ENCODE data around the gene MTERF1. TPM values are rescaled to one million over a fixed set of nuclear protein-coding genes. Genes with fewer than 3 reads are reported as not detected.
A peak's percentile ranks its signal among the peaks of the same experiment; 100 is the strongest.

The MTERF1 gene
- total and polyA plus RNA-seq, 8 donors, result 10.8 to 23.5 (median 18.4) TPM

DNA sequence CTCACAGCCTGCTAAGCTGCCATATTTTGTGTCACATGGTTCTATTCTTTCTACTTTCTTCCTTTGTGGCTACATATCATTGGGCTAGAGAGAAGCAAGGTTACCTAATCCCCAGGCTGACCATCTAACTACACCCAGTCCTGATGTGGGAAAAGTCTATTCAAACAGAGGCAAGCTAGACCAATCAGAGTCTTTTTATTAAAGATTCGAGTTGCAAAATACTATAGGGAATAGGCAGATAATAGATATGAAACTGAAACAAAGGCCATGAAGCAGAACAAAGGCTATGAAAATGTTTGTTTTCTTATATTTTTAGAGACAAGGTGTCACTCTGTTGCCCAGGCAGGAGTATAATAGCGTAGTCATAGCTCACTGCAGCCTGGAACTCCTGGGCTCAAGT is 36.7 kb downstream of the MTERF1 start:
- intact Hi-C loops (cut with DNase I), result no loop called here
- Histone ChIP-seq H3K27ac (no peak overlapping the region), H3K9me3 (peaks cover 0 to 5% of the 10 kb centered on the region in 2 donors), H3K4me3 (no peak overlapping the region), H3K4me1 (no peaks in the 10 kb centered on the region), H3K27me3 (no peaks in the 10 kb centered on the region), H3K36me3 (no peaks in the 10 kb centered on the region)
- TF ChIP-seq, protein P1, sequence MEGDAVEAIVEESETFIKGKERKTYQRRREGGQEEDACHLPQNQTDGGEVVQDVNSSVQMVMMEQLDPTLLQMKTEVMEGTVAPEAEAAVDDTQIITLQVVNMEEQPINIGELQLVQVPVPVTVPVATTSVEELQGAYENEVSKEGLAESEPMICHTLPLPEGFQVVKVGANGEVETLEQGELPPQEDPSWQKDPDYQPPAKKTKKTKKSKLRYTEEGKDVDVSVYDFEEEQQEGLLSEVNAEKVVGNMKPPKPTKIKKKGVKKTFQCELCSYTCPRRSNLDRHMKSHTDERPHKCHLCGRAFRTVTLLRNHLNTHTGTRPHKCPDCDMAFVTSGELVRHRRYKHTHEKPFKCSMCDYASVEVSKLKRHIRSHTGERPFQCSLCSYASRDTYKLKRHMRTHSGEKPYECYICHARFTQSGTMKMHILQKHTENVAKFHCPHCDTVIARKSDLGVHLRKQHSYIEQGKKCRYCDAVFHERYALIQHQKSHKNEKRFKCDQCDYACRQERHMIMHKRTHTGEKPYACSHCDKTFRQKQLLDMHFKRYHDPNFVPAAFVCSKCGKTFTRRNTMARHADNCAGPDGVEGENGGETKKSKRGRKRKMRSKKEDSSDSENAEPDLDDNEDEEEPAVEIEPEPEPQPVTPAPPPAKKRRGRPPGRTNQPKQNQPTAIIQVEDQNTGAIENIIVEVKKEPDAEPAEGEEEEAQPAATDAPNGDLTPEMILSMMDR (IDR thresholded peaks at IDR 0.05), result no peak
- DNase-seq (no peak), ATAC-seq (no peak)

DNA sequence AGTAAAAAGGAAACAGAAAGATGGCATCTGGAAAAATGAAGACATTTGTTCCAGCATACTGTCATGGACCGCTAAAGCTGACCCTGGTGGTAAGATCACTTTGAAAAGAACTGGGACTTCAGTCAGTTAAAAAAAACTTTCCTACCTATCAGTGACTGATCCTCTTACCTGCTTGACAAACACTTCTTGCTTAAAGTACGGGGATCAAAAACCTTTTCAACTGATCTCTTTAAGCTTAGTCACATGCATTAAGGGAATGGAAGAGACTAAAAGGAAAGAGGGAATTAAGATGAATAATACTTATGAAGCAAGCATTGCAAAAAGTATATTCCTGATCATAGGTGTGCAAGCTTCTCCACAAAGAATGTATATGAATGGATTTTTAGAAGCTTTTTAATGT is 42.1 kb downstream of the MTERF1 start:
- no peaks in the 10 kb centered on the region for H3K27me3 ChIP-seq
- no peak overlapping the region for H3K27ac ChIP-seq
- DNase-seq (no peak), ATAC-seq (peak; percentile 71)
- no peaks in the 10 kb centered on the region for H3K4me1 ChIP-seq
- TF ChIP-seq, protein P1 (IDR thresholded peaks at IDR 0.05), result no peak
- no peak overlapping the region for H3K4me3 ChIP-seq
- peaks cover 0 to 2% of the 10 kb centered on the region in 2 donors for H3K36me3 ChIP-seq
- intact Hi-C loops (cut with DNase I), result no loop called here
- H3K9me3 ChIP-seq, result peaks cover 0 to 5% of the 10 kb centered on the region in 2 donors

DNA sequence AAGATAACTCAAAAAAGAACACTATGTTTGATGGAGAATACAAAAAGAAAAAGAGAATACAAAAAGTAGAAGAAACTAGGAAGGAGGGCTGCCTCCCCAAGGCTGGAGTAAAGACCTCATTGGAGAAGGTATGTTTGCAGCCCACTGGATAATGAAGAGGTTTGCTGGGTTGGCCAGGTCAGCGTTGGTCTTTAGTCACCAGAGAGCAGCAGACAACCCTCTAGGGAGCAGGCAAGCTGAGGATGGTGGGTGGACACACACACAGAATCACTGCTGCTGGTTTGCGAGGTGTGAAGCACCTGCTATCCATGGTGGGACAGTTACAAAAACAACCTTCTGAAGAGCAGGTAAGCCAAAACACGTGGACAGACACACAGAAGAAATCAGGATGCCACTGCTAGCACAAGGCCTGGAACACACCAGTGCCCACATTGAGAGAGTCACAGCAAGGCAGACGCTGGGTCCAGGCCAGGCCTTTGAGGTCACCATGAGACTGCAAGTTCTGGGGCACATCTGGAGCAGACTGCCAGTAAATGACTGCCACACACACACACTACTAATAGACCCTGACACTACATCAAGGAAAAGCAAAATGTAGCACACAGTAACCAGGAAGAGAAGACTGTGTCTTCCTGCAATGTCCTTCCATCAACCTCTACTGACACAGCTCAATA is 43.0 kb downstream of the MTERF1 start:
- Histone ChIP-seq H3K9me3 (peaks cover 0 to 5% of the 10 kb centered on the region in 2 donors), H3K27me3 (no peaks in the 10 kb centered on the region), H3K4me1 (no peaks in the 10 kb centered on the region), H3K36me3 (peaks cover 0 to 2% of the 10 kb centered on the region in 2 donors), H3K27ac (no peak overlapping the region), H3K4me3 (no peak overlapping the region)
- no peak for DNase-seq
- ATAC-seq, result no peak
- intact Hi-C loops (cut with DNase I), result no loop called here
- TF ChIP-seq, protein P1 (IDR thresholded peaks at IDR 0.05), result no peak

DNA sequence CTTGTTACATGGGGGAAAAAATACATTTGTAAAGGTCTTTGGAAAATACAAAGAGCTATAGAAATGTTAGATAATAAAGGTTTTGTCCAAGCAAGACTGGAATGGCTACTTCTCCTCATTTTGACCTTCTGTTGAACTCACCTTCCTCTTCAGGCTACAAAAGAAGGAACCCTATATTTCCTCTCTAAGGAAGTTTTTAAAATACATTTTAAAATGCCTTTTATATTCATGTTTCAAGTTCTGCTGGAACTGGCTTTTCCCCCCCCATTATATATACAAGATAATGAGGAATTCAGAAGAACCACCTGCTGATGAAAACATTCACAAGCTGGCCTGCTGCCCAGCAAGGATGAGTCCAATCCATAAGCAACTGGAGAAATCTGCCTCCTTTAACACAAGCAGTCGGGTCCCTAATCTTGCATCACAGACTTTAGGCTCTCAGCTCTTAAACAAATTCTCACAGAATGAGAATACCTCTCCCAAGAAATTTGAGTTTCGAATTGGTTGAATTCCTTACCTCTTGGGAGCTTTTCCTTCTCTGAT is 44.6 kb downstream of the MTERF1 start:
- no peak overlapping the region for H3K4me3 ChIP-seq
- H3K36me3 ChIP-seq, result peaks cover 0 to 2% of the 10 kb centered on the region in 2 donors
- intact Hi-C loops (cut with DNase I), result no loop called here
- no peak for ATAC-seq
- TF ChIP-seq, protein P1 (IDR thresholded peaks at IDR 0.05), result no peak
- H3K27me3 ChIP-seq, result no peaks in the 10 kb centered on the region
- DNase-seq, result no peak
- H3K27ac ChIP-seq, result no peak overlapping the region
- no peaks in the 10 kb centered on the region for H3K9me3 ChIP-seq
- H3K4me1 ChIP-seq, result no peaks in the 10 kb centered on the region

DNA sequence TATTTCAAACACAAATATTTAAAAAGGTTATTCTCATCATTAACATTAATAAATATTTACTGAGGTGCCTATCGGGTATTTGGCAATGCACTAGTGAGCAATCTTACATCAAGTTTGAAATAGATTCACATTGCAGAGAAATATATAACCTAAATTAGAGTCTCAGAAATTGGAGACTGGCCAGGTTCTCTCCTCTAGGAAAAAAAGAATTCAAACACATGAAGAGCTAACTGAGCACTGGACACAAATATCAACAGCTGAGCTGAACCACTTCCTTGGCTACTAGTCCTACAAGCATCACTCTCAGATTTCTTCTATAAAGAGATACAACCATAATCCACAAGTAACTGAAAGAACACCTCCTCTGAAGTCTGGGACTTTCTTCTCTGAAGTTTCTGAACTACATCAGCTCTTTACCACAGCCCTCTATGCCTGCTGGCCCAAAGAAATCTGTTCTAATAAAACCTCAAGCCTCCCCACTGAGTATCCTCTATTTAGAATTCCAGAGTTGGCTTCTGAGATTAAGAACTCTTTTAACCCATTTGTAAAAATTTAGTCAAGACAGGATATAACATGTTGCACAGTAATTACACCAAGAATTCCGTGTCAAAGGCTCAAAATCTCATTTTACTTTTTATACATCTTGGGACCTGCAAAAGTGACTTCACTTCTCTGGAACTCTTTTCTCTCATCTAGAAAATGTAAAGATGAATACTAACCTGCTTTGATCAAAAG is 45.2 kb downstream of the MTERF1 start:
- Histone ChIP-seq H3K27me3 (no peaks in the 10 kb centered on the region), H3K36me3 (peaks cover 0 to 2% of the 10 kb centered on the region in 2 donors), H3K4me1 (no peaks in the 10 kb centered on the region), H3K27ac (no peak overlapping the region), H3K9me3 (no peaks in the 10 kb centered on the region), H3K4me3 (no peak overlapping the region)
- TF ChIP-seq, protein P1 (IDR thresholded peaks at IDR 0.05), result no peak
- peak; percentile 25 for ATAC-seq
- DNase-seq, result no peak
- intact Hi-C loops (cut with DNase I), result no loop called here

Measured in left lung (tissue), 10 donors.